VCaP (cell line): Measurements from ENCODE around the gene CCL27.
A peak's percentile ranks its signal among the peaks of the same experiment; 100 is the strongest.

ENCODE experiments used
- H3K27ac ChIP-seq: fragments of 450-650 bp; 2 replicates; pipeline ENCODE4 v1.5.1; 2017
- CTCF ChIP-seq: fragments of 450-650 bp; conservative IDR thresholded peaks from 2 replicates; pipeline ENCODE4 v1.5.1; 2017; ENCODE audit warnings: mild to moderate bottlenecking, moderate library complexity

The CCL27 gene

GRCh38 chr9:34636791-34637355, 25.6 kb downstream of the CCL27 start:
- TF ChIP-seq CTCF: no peak

GRCh38 chr9:34635556-34635955, 26.9 kb downstream of the CCL27 start:
- TF ChIP-seq CTCF: no peak
- H3K27ac ChIP-seq: peak overlapping the region; percentile 92; the same call in 1 of the 2 replicates

More at GRCh38 chr9:34636791-34637355, 25.6 kb downstream of the CCL27 start:
- H3K27ac ChIP-seq: peak overlapping the region; percentile 92

GRCh38 chr9:34634551-34635248, 27.8 kb downstream of the CCL27 start:
- H3K27ac ChIP-seq: peak overlapping the region; percentile 1; the same call in 1 of the 2 replicates
- TF ChIP-seq CTCF: no peak

- TF ChIP-seq CTCF: peak; percentile 93
- H3K27ac ChIP-seq: peak overlapping the region; percentile 1; the same call in 1 of the 2 replicates
These were observed 28.5 kb downstream of the CCL27 start for GRCh38 chr9:34633851-34634550.

- no peak overlapping the region for H3K27ac ChIP-seq
- TF ChIP-seq CTCF: no peak
These were observed 29.3 kb downstream of the CCL27 start for GRCh38 chr9:34633166-34633565.

GRCh38 chr9:34630402-34631154, 31.9 kb downstream of the CCL27 start:
- TF ChIP-seq CTCF: no peak

GRCh38 chr9:34629491-34629808, 33.0 kb downstream of the CCL27 start:
- no peak for TF ChIP-seq CTCF
- H3K27ac ChIP-seq: no peak overlapping the region

More at GRCh38 chr9:34630402-34631154, 31.9 kb downstream of the CCL27 start:
- H3K27ac ChIP-seq: no peak overlapping the region
